SKM-1 treated with dmso at 0.1 percent for 144 hours (cell line): ENCODE measurements around the gene TNIK.
"Not testable (repeated sequence)": the region's sequence is repeated elsewhere in the genome, so short reads cannot be mapped to it uniquely, and the experiment has no call there.

Experiments
- DNase-seq: peaks from one replicate; lab custom pipeline; 2025; ENCODE audit not compliant: unreplicated experiment; lab: John Stamatoyannopoulos, UW

The TNIK gene

GRCh38 chr3:171422855-171423254 lies 37.4 kb downstream of the TNIK start:
- not testable (repeated sequence) for DNase-seq

- no peak for DNase-seq
Observed at GRCh38 chr3:171420667-171421066, 39.5 kb downstream of the TNIK start.

- DNase-seq = no peak
Observed at GRCh38 chr3:171419457-171419856, 40.7 kb downstream of the TNIK start.

GRCh38 chr3:171417813-171418212 lies 42.4 kb downstream of the TNIK start:
- no peak for DNase-seq

GRCh38 chr3:171417137-171417536 lies 43.1 kb downstream of the TNIK start:
- no peak for DNase-seq

GRCh38 chr3:171416666-171417065 lies 43.5 kb downstream of the TNIK start:
- DNase-seq = no peak

GRCh38 chr3:171416061-171416460 lies 44.1 kb downstream of the TNIK start:
- DNase-seq = no peak

GRCh38 chr3:171415070-171415469 lies 45.1 kb downstream of the TNIK start:
- no peak for DNase-seq

- DNase-seq = no peak
Observed at GRCh38 chr3:171412473-171412872, 47.7 kb downstream of the TNIK start.

- no peak for DNase-seq
Observed at GRCh38 chr3:171412054-171412453, 48.2 kb downstream of the TNIK start.

- DNase-seq = no peak
Observed at GRCh38 chr3:171410186-171410585, 50.0 kb downstream of the TNIK start.

- DNase-seq = no peak
Observed at GRCh38 chr3:171407759-171408158, 52.4 kb downstream of the TNIK start.

GRCh38 chr3:171404376-171404967 lies 55.7 kb downstream of the TNIK start:
- DNase-seq = no peak

GRCh38 chr3:171402281-171402680 lies 57.9 kb downstream of the TNIK start:
- no peak for DNase-seq

GRCh38 chr3:171401432-171401831 lies 58.8 kb downstream of the TNIK start:
- no peak for DNase-seq

GRCh38 chr3:171399842-171400241 lies 60.4 kb downstream of the TNIK start:
- no peak for DNase-seq

- no peak for DNase-seq
Observed at GRCh38 chr3:171398343-171398742, 61.9 kb downstream of the TNIK start.

GRCh38 chr3:171397089-171397488 lies 63.1 kb downstream of the TNIK start:
- no peak for DNase-seq

- no peak for DNase-seq
Observed at GRCh38 chr3:171396048-171396447, 64.2 kb downstream of the TNIK start.

GRCh38 chr3:171393032-171393744 lies 67.0 kb downstream of the TNIK start:
- DNase-seq = no peak

- no peak for DNase-seq
Observed at GRCh38 chr3:171391432-171391831, 68.8 kb downstream of the TNIK start.

- no peak for DNase-seq
Observed at GRCh38 chr3:171390051-171390941, 69.9 kb downstream of the TNIK start.
